H9 (cell line): ENCODE results near the gene ENGASE. TPM values are rescaled to one million over a fixed set of nuclear protein-coding genes. Genes with fewer than 3 reads are reported as not detected.

Source experiments
- DNase-seq: peaks from one replicate; pipeline ENCODE4 v3.0.0-alpha.2; 2017
- H2AFZ ChIP-seq: one replicate; pipeline ENCODE4 v1.6.1; 2013; ENCODE audit warnings: mild to moderate bottlenecking, low read length, control low read depth, moderate library complexity
- H2AK5ac ChIP-seq: 2 replicates; pipeline ENCODE4 v1.6.1; 2013; ENCODE audit warnings: low read length, control low read depth, mixed read lengths; ENCODE audit not compliant: insufficient read length
- H2BK120ac ChIP-seq: one replicate; pipeline ENCODE4 v1.6.1; 2013; ENCODE audit warnings: low read depth, mild to moderate bottlenecking, low read length, control low read depth, inconsistent platforms; ENCODE audit not compliant: poor library complexity, severe bottlenecking
- H2BK12ac ChIP-seq: 2 replicates; pipeline ENCODE4 v1.6.1; 2013; ENCODE audit warnings: low read length, control low read depth, mixed read lengths, low read depth; ENCODE audit not compliant: insufficient read length
- H2BK15ac ChIP-seq: 2 replicates; pipeline ENCODE4 v1.6.1; 2013; ENCODE audit warnings: low read depth, low read length, control low read depth
- H2BK20ac ChIP-seq: one replicate; pipeline ENCODE4 v1.6.1; 2013; ENCODE audit warnings: low read depth, mild to moderate bottlenecking, low read length, control low read depth, inconsistent platforms; ENCODE audit not compliant: poor library complexity, severe bottlenecking
- H2BK5ac ChIP-seq: 2 replicates; pipeline ENCODE4 v1.6.1; 2013; ENCODE audit warnings: low read length, control low read depth, mixed read lengths; ENCODE audit not compliant: insufficient read length
- H3K14ac ChIP-seq: 2 replicates; pipeline ENCODE4 v1.6.1; 2013; ENCODE audit warnings: low read length, control low read depth; ENCODE audit not compliant: insufficient read depth
- H3K18ac ChIP-seq: 2 replicates; pipeline ENCODE4 v1.6.1; 2013; ENCODE audit warnings: low read depth, mild to moderate bottlenecking, mixed read lengths, low read length, control low read depth; ENCODE audit not compliant: insufficient read length
- H3K23ac ChIP-seq: 2 replicates; pipeline ENCODE4 v1.6.1; 2013; ENCODE audit warnings: low read length, control low read depth, mixed read lengths, low read depth; ENCODE audit not compliant: insufficient read length
- H3K23me2 ChIP-seq: 2 replicates; pipeline ENCODE4 v1.6.1; 2013; ENCODE audit warnings: low read depth, mild to moderate bottlenecking, mixed read lengths, low read length, control low read depth; ENCODE audit not compliant: insufficient read length, poor library complexity, severe bottlenecking
- H3K27ac ChIP-seq: 2 replicates; pipeline ENCODE4 v1.5.1; 2013; ENCODE audit warnings: low read length, control low read depth, mixed read lengths, low read depth; ENCODE audit not compliant: insufficient read length
- H3K27me3 ChIP-seq: 2 replicates; pipeline ENCODE4 v1.6.1; 2013; ENCODE audit warnings: low read length, control low read depth, inconsistent platforms; ENCODE audit not compliant: insufficient read depth
- H3K4ac ChIP-seq: 2 replicates; pipeline ENCODE4 v1.6.1; 2013; ENCODE audit warnings: low read depth, mild to moderate bottlenecking, control low read depth, inconsistent platforms, low read length, moderate library complexity
- H3K4me1 ChIP-seq: 2 replicates; pipeline ENCODE4 v1.6.1; 2013; ENCODE audit warnings: low read length, control low read depth, inconsistent platforms; ENCODE audit not compliant: insufficient read depth
- H3K4me2 ChIP-seq: 2 replicates; pipeline ENCODE4 v1.6.1; 2013; ENCODE audit warnings: low read length, control low read depth, mixed read lengths; ENCODE audit not compliant: insufficient read length, insufficient read depth
- H3K56ac ChIP-seq: 2 replicates; pipeline ENCODE4 v1.6.1; 2013; ENCODE audit warnings: low read depth, mild to moderate bottlenecking, mixed read lengths, low read length, control low read depth; ENCODE audit not compliant: insufficient read length
- H3K79me1 ChIP-seq: 2 replicates; pipeline ENCODE4 v1.6.1; 2013; ENCODE audit warnings: low read depth, mild to moderate bottlenecking, moderate library complexity, low read length, control low read depth, inconsistent platforms; ENCODE audit not compliant: insufficient read depth, poor library complexity, severe bottlenecking
- H3K79me2 ChIP-seq: 2 replicates; pipeline ENCODE4 v1.6.1; 2013; ENCODE audit warnings: low read length, control low read depth, inconsistent platforms; ENCODE audit not compliant: insufficient read depth
- H3K9ac ChIP-seq: 2 replicates; pipeline ENCODE4 v1.6.1; 2013; ENCODE audit warnings: low read length, control low read depth, mixed read lengths; ENCODE audit not compliant: insufficient read length; ENCODE audit errors: extremely low read depth
- H3K9me3 ChIP-seq: one replicate; pipeline ENCODE4 v1.6.1; 2013; ENCODE audit warnings: low read depth, low read length, inconsistent platforms; ENCODE audit not compliant: control insufficient read depth
- H3T11ph ChIP-seq: one replicate; pipeline ENCODE4 v1.6.1; 2013; ENCODE audit warnings: mild to moderate bottlenecking, low read length, control low read depth, inconsistent platforms
- H4K20me1 ChIP-seq: one replicate; pipeline ENCODE4 v1.6.1; 2013; ENCODE audit not compliant: control insufficient read depth, insufficient read length, insufficient read depth
- H4K5ac ChIP-seq: 2 replicates; pipeline ENCODE4 v1.6.1; 2013; ENCODE audit warnings: low read depth, mild to moderate bottlenecking, mixed read lengths, low read length, control low read depth; ENCODE audit not compliant: insufficient read length
- H4K8ac ChIP-seq: replicated peaks from 2 replicates; pipeline ENCODE4 v1.6.1; 2013; ENCODE audit warnings: low read length, control low read depth, mixed read lengths, low read depth; ENCODE audit not compliant: insufficient read length
- H4K91ac ChIP-seq: 2 replicates; pipeline ENCODE4 v1.6.1; 2013; ENCODE audit warnings: low read depth, mild to moderate bottlenecking, moderate library complexity, mixed read lengths, low read length, control low read depth; ENCODE audit not compliant: insufficient read length
- H3K27ac Mint-ChIP-seq, 3 experiments: 2 replicates in 2 of 3; 3 replicates in 1 of 3; pipeline ENCODE4 v1.8.0; 2020 to 2021; ENCODE audit warnings: mixed read lengths in 3 of 3, mild to moderate bottlenecking in 1 of 3, moderate library complexity in 1 of 3
- H3K27me3 Mint-ChIP-seq: 2 replicates; pipeline ENCODE4 v1.8.0; 2021; ENCODE audit warnings: low read depth, mild to moderate bottlenecking, moderate library complexity, mixed read lengths
- H3K36me3 Mint-ChIP-seq, 3 experiments: 2 replicates in 2 of 3; 3 replicates in 1 of 3; pipeline ENCODE4 v1.8.0; 2020 to 2021; ENCODE audit warnings: low read depth in 3 of 3, mixed read lengths in 3 of 3; ENCODE audit not compliant: insufficient read depth in 1 of 3
- H3K4me1 Mint-ChIP-seq, 2 experiments: 2 replicates each; pipeline ENCODE4 v1.8.0; 2020; ENCODE audit warnings: mixed read lengths in 2 of 2
- H3K4me3 Mint-ChIP-seq, 2 experiments: 2 replicates in 1 of 2; 3 replicates in 1 of 2; pipeline ENCODE4 v1.8.0; 2020 to 2021; ENCODE audit warnings: mild to moderate bottlenecking in 2 of 2, mixed read lengths in 2 of 2, moderate library complexity in 1 of 2
- H3K9me3 Mint-ChIP-seq, 2 experiments: 2 replicates in 1 of 2; 3 replicates in 1 of 2; pipeline ENCODE4 v1.8.0; 2020; ENCODE audit warnings: mild to moderate bottlenecking in 2 of 2, mixed read lengths in 2 of 2, moderate library complexity in 1 of 2
- WGBS: extraction: QIAGEN DNeasy Blood & Tissue Kit; methylation state at CpG from one replicate; pipeline ENCODE4 v1.1.7; 2013; ENCODE audit warnings: missing lambda C conversion rate, low lambda C conversion rate, mixed read lengths; ENCODE audit not compliant: insufficient read length; ENCODE audit errors: extremely low coverage; 5-methylcytosine and 5-hydroxymethylcytosine counted together
- total RNA-seq: library from RNA; stranded (reverse); gene quantifications from 2 replicates; pipeline ENCODE4 v1.2.1, GENCODE V29; 2021
- TF ChIP-seq, protein P1 (sequence below): fragments of 200-600 bp; sonication (generic); conservative IDR thresholded peaks from 3 replicates; pipeline ENCODE4 v1.8.0; 2021; ENCODE audit warnings: antibody characterized with exemption, mild to moderate bottlenecking

Gene ENGASE
- total RNA-seq, 1 experiment from 2014 or later: 20.6 TPM

GRCh38 chr17:79107499-79108231, 33.0 kb downstream of the ENGASE start:
- Histone ChIP-seq H3K79me1 (no peaks in the 10 kb centered on the region), H3K9ac (no peak overlapping the region), H2AFZ (no peak overlapping the region), H3K9me3 (no peaks in the 10 kb centered on the region), H3K23ac (no peak overlapping the region), H4K91ac (no peak overlapping the region), H2AK5ac (no peak overlapping the region), H3K56ac (no peak overlapping the region), H3K27me3 (no peaks in the 10 kb centered on the region), H2BK5ac (no peak overlapping the region), H3K14ac (no peak overlapping the region), H3K79me2 (no peaks in the 10 kb centered on the region), H3K4me2 (no peak overlapping the region), H3K23me2 (no peaks in the 10 kb centered on the region), H3K4ac (no peak overlapping the region), H3K18ac (no peak overlapping the region), H2BK12ac (no peak overlapping the region), H2BK15ac (no peak overlapping the region), H4K20me1 (no peaks in the 10 kb centered on the region), H3T11ph (no peak overlapping the region), H3K27ac (no peak overlapping the region), H2BK20ac (no peak overlapping the region), H4K8ac (no peak overlapping the region), H3K4me1 (no peaks in the 10 kb centered on the region), H2BK120ac (no peak overlapping the region), H4K5ac (no peak overlapping the region)
- Mint-ChIP-seq H3K9me3 (no peaks in the 10 kb centered on the region), H3K27me3 (no peaks in the 10 kb centered on the region; the same call in 1 of the 2 replicates), H3K36me3 (no peaks in the 10 kb centered on the region; a peak in 1 of 7 replicates), H3K4me3 (no peak overlapping the region), H3K4me1 (peaks cover 0 to 7% of the 10 kb centered on the region in 2 experiments; a peak in 1 of 4 replicates), H3K27ac (no peak overlapping the region)
- no CpG with 5 or more reads among the region's 25 CpGs for WGBS
- DNase-seq: no peak
- TF ChIP-seq, protein P1, sequence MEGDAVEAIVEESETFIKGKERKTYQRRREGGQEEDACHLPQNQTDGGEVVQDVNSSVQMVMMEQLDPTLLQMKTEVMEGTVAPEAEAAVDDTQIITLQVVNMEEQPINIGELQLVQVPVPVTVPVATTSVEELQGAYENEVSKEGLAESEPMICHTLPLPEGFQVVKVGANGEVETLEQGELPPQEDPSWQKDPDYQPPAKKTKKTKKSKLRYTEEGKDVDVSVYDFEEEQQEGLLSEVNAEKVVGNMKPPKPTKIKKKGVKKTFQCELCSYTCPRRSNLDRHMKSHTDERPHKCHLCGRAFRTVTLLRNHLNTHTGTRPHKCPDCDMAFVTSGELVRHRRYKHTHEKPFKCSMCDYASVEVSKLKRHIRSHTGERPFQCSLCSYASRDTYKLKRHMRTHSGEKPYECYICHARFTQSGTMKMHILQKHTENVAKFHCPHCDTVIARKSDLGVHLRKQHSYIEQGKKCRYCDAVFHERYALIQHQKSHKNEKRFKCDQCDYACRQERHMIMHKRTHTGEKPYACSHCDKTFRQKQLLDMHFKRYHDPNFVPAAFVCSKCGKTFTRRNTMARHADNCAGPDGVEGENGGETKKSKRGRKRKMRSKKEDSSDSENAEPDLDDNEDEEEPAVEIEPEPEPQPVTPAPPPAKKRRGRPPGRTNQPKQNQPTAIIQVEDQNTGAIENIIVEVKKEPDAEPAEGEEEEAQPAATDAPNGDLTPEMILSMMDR: no peak
